ENCODE results near the gene UNC13A. TPM values are rescaled to one million over a fixed set of nuclear protein-coding genes. Genes with fewer than 3 reads are reported as not detected.

Gene UNC13A
- total and polyA plus RNA-seq, 2 of the 13 experiments (the other 11 are each of a cell fraction or from before 2014, with no cell fraction given): 0.11 to 0.45 TPM

GRCh38 chr19:17555929-17556813, 132.0 kb downstream of the UNC13A start (continued):
- no peak for TF ChIP-seq ZBTB40 (IDR thresholded peaks at IDR 0.05)
- TF ChIP-seq ZBTB40 (CRISPR knock-in tag; IDR thresholded peaks at IDR 0.05): peak; percentile 15; the same call in 1 of the 2 replicates
- TF ChIP-seq SP1 (IDR thresholded peaks at IDR 0.05): no peak
- no peak for TF ChIP-seq SP1 (CRISPR knock-in tag; IDR thresholded peaks at IDR 0.05)
- TF ChIP-seq ZNF574 (CRISPR knock-in tag; IDR thresholded peaks at IDR 0.05): peak; percentile 65
- TF ChIP-seq ZNF639 (CRISPR knock-in tag; conservative IDR thresholded peaks at IDR 0.05): no peak
- TF ChIP-seq FOXK1 (CRISPR knock-in tag; IDR thresholded peaks at IDR 0.05; ENCODE audit: borderline replicate concordance, low read depth): no peak
- TF ChIP-seq PRMT3 (CRISPR knock-in tag; IDR thresholded peaks at IDR 0.05; ENCODE audit: borderline replicate concordance, low read depth): no peak
- TF ChIP-seq NAIF1 (CRISPR knock-in tag; IDR thresholded peaks at IDR 0.05; ENCODE audit: borderline replicate concordance): no peak
- TF ChIP-seq TAF1 (CRISPR knock-in tag; IDR thresholded peaks at IDR 0.05): no peak
- TF ChIP-seq FIP1L1 (IDR thresholded peaks at IDR 0.05; ENCODE audit: borderline replicate concordance, insufficient read depth, low read depth, low read length): no peak
- peak; percentile 16 for TF ChIP-seq ETV5 (CRISPR knock-in tag; IDR thresholded peaks at IDR 0.05; ENCODE audit: borderline replicate concordance)
- TF ChIP-seq PAX8 (CRISPR knock-in tag; IDR thresholded peaks at IDR 0.05; ENCODE audit: borderline replicate concordance): no peak
- TF ChIP-seq FOXC1 (CRISPR knock-in tag; IDR thresholded peaks at IDR 0.05; ENCODE audit: borderline replicate concordance): no peak

Data from HepG2 (cell line).